DMS79 (cell line): Measurements from ENCODE around the gene ANKRD29.
"Not testable (repeated sequence)": the region's sequence is repeated elsewhere in the genome, so short reads cannot be mapped to it uniquely, and the experiment has no call there.

Source experiments
- DNase-seq: peaks from one replicate; lab custom pipeline; 2025; lab: John Stamatoyannopoulos, UW

ANKRD29 gene

GRCh38 chr18:23583071-23583865 lies 79.4 kb downstream of the ANKRD29 start:
- no peak for DNase-seq

- no peak for DNase-seq
These were observed 81.9 kb downstream of the ANKRD29 start for GRCh38 chr18:23580677-23581367.

- DNase-seq = no peak
These were observed 83.6 kb downstream of the ANKRD29 start for GRCh38 chr18:23578891-23579653.

- DNase-seq = no peak
These were observed 84.5 kb downstream of the ANKRD29 start for GRCh38 chr18:23578067-23578701.

- not testable (repeated sequence) for DNase-seq
These were observed 85.2 kb downstream of the ANKRD29 start for GRCh38 chr18:23577521-23577920.

GRCh38 chr18:23575309-23575651 lies 87.4 kb downstream of the ANKRD29 start:
- no peak for DNase-seq

GRCh38 chr18:23574611-23575308 lies 88.0 kb downstream of the ANKRD29 start:
- no peak for DNase-seq

GRCh38 chr18:23573626-23574431 lies 88.9 kb downstream of the ANKRD29 start:
- no peak for DNase-seq

- no peak for DNase-seq
These were observed 89.7 kb downstream of the ANKRD29 start for GRCh38 chr18:23573020-23573419.

- DNase-seq = no peak
These were observed 90.1 kb downstream of the ANKRD29 start for GRCh38 chr18:23572570-23572969.

GRCh38 chr18:23572012-23572411 lies 90.7 kb downstream of the ANKRD29 start:
- DNase-seq = no peak

GRCh38 chr18:23570912-23571504 lies 91.7 kb downstream of the ANKRD29 start:
- no peak for DNase-seq

GRCh38 chr18:23569299-23570063 lies 93.2 kb downstream of the ANKRD29 start:
- DNase-seq = no peak

- DNase-seq = no peak
These were observed 94.2 kb downstream of the ANKRD29 start for GRCh38 chr18:23568281-23569138.

GRCh38 chr18:23567671-23568070 lies 95.0 kb downstream of the ANKRD29 start:
- DNase-seq = no peak

GRCh38 chr18:23565916-23566547 lies 96.7 kb downstream of the ANKRD29 start:
- no peak for DNase-seq

- DNase-seq = no peak
These were observed 99.2 kb downstream of the ANKRD29 start for GRCh38 chr18:23563377-23564043.

GRCh38 chr18:23560186-23560585 lies 102.5 kb downstream of the ANKRD29 start:
- no peak for DNase-seq
